ENCODE data around the gene RHPN2. TPM values are rescaled to one million over a fixed set of nuclear protein-coding genes. Genes with fewer than 3 reads are reported as not detected.
"Not testable (repeated sequence)": the region's sequence is repeated elsewhere in the genome, so short reads cannot be mapped to it uniquely, and the experiment has no call there.

Gene RHPN2
- total and polyA plus RNA-seq, 2 experiments from 2014 or later = 15.7 to 29.6 TPM

GRCh38 chr19:33010891-33011290, 53.8 kb downstream of the RHPN2 start:
- not testable (repeated sequence) for H3K27me3 ChIP-seq (ENCODE audit: insufficient read depth); H3K27ac Mint-ChIP-seq; H3F3A ChIP-seq (replicated peaks; ENCODE audit: low read depth); H2AFZ ChIP-seq; H3K4me2 ChIP-seq; H3K4me1 Mint-ChIP-seq; H3K4me1 ChIP-seq (ENCODE audit: insufficient read depth); H3K9me2 ChIP-seq (ENCODE audit: insufficient read depth); H3K36me3 ChIP-seq (ENCODE audit: insufficient read depth); DNase-seq (ENCODE audit: low spot score); H3K4me3 ChIP-seq; H3K27me3 Mint-ChIP-seq (ENCODE audit: insufficient read depth, low read depth, poor library complexity); H4K20me1 ChIP-seq (replicated peaks; ENCODE audit: insufficient read depth); H3K79me2 ChIP-seq (replicated peaks; ENCODE audit: insufficient read depth); ATAC-seq; H3K4me3 Mint-ChIP-seq; H3K9me3 Mint-ChIP-seq; H3K27ac ChIP-seq (ENCODE audit: low read depth)
- peaks cover 52% of the 10 kb centered on the region for H3K36me3 Mint-ChIP-seq (ENCODE audit: low read depth)

GRCh38 chr19:33008738-33009137, 56.0 kb downstream of the RHPN2 start:
- H3K4me2 ChIP-seq = no peak overlapping the region
- no peaks in the 10 kb centered on the region for H3K4me1 ChIP-seq (ENCODE audit: insufficient read depth)
- no peaks in the 10 kb centered on the region for H4K20me1 ChIP-seq (replicated peaks; ENCODE audit: insufficient read depth)
- ATAC-seq (no peak), DNase-seq (ENCODE audit: low spot score) (no peak)
- Mint-ChIP-seq H3K27ac (no peak overlapping the region), H3K4me3 (no peak overlapping the region), H3K27me3 (ENCODE audit: insufficient read depth, low read depth, poor library complexity) (peaks cover 3% of the 10 kb centered on the region), H3K36me3 (ENCODE audit: low read depth) (peaks cover 62% of the 10 kb centered on the region), H3K9me3 (no peaks in the 10 kb centered on the region), H3K4me1 (peaks cover 7% of the 10 kb centered on the region)
- no peaks in the 10 kb centered on the region for H3F3A ChIP-seq (replicated peaks; ENCODE audit: low read depth)
- no peak overlapping the region for H2AFZ ChIP-seq
- H3K36me3 ChIP-seq (ENCODE audit: insufficient read depth) = no peaks in the 10 kb centered on the region
- H3K4me3 ChIP-seq = no peak overlapping the region
- H3K27me3 ChIP-seq (ENCODE audit: insufficient read depth) = no peaks in the 10 kb centered on the region
- no peaks in the 10 kb centered on the region for H3K9me2 ChIP-seq (ENCODE audit: insufficient read depth)
- no peak overlapping the region for H3K27ac ChIP-seq (ENCODE audit: low read depth)
- H3K79me2 ChIP-seq (replicated peaks; ENCODE audit: insufficient read depth) = no peaks in the 10 kb centered on the region
- TF ChIP-seq JUNB (IDR thresholded peaks at IDR 0.05; ENCODE audit: unreplicated experiment) (no peak), ETS1 (IDR thresholded peaks at IDR 0.05) (no peak), ZNF331 (CRISPR knock-in tag; IDR thresholded peaks at IDR 0.05; ENCODE audit: low read depth) (no peak), ZNF114 (CRISPR knock-in tag; IDR thresholded peaks at IDR 0.05) (no peak), CREB1 (CRISPR knock-in tag; IDR thresholded peaks at IDR 0.05; ENCODE audit: low read depth) (no peak), NANOG (IDR thresholded peaks at IDR 0.05; ENCODE audit: borderline replicate concordance) (no peak), EZH2phosphoT487 (IDR thresholded peaks at IDR 0.05; ENCODE audit: unreplicated experiment) (no peak), EZH2 (IDR thresholded peaks at IDR 0.05; ENCODE audit: low read depth, unreplicated experiment) (no peak), REST (IDR thresholded peaks at IDR 0.05; ENCODE audit: unreplicated experiment) (no peak), POLR2AphosphoS5 (IDR thresholded peaks at IDR 0.05; ENCODE audit: low read depth) (no peak), STAT1 (IDR thresholded peaks at IDR 0.05; ENCODE audit: unreplicated experiment) (no peak), CTCF (conservative IDR thresholded peaks at IDR 0.05; ENCODE audit: low read depth in 2 of 2) (no peak)
